NB4 (cell line): ENCODE results near the gene CNTNAP2.
"Not testable (repeated sequence)": the region's sequence is repeated elsewhere in the genome, so short reads cannot be mapped to it uniquely, and the experiment has no call there.

ENCODE experiments used
- DNase-seq: peaks from one replicate; pipeline ENCODE4 v3.0.0; 2010; ENCODE audit warnings: low read depth
- H3K4me3 ChIP-seq: one replicate; pipeline ENCODE4 v1.5.1; 2011; ENCODE audit warnings: mild to moderate bottlenecking, low read depth, low read length, moderate library complexity
- MYC ChIP-seq: IDR thresholded peaks from 2 replicates; pipeline ENCODE4 v1.6.1; 2011; ENCODE audit warnings: low read depth, low read length
- POLR2A ChIP-seq: IDR thresholded peaks from 2 replicates; pipeline ENCODE4 v1.6.1; 2011; ENCODE audit warnings: mild to moderate bottlenecking; ENCODE audit not compliant: insufficient read length; ENCODE audit errors: extremely low read depth
- TF ChIP-seq, protein P1 (sequence below): IDR thresholded peaks from one replicate; pipeline ENCODE4 v1.5.1; 2012; ENCODE audit warnings: low read depth, low read length
- TF ChIP-seq, protein P2 (sequence below): IDR thresholded peaks from 2 replicates; pipeline ENCODE4 v1.6.1; 2011; ENCODE audit warnings: low read depth, low read length

The CNTNAP2 gene

DNA sequence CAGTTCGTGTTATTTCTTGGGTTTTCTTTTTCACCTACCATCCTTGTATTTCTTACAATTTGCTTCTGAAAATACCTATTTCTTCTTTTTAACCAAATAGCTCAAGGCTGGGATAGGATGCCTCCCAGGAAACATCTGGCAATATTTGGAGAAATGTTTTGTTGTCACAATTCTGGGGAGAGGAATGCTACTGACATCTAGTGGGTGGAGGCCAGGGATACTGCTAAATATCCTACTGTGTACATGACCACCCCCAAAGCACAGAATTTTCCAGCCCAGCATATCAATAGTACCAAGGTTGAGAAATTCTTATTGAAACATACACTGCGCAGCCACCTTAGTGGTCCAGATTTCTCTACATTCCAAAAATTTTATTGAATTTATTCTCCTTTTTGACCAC, 55.5 kb downstream of the CNTNAP2 start:
- TF ChIP-seq POLR2A (no peak), MYC (no peak)
- TF ChIP-seq, protein P1, sequence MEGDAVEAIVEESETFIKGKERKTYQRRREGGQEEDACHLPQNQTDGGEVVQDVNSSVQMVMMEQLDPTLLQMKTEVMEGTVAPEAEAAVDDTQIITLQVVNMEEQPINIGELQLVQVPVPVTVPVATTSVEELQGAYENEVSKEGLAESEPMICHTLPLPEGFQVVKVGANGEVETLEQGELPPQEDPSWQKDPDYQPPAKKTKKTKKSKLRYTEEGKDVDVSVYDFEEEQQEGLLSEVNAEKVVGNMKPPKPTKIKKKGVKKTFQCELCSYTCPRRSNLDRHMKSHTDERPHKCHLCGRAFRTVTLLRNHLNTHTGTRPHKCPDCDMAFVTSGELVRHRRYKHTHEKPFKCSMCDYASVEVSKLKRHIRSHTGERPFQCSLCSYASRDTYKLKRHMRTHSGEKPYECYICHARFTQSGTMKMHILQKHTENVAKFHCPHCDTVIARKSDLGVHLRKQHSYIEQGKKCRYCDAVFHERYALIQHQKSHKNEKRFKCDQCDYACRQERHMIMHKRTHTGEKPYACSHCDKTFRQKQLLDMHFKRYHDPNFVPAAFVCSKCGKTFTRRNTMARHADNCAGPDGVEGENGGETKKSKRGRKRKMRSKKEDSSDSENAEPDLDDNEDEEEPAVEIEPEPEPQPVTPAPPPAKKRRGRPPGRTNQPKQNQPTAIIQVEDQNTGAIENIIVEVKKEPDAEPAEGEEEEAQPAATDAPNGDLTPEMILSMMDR = no peak
- TF ChIP-seq, protein P2, sequence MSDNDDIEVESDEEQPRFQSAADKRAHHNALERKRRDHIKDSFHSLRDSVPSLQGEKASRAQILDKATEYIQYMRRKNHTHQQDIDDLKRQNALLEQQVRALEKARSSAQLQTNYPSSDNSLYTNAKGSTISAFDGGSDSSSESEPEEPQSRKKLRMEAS = no peak
- DNase-seq = peak; percentile 4
- no peak overlapping the region for H3K4me3 ChIP-seq

GRCh38 chr7:146175716-146176115, 59.1 kb downstream of the CNTNAP2 start:
- peak; percentile 30 for DNase-seq
- TF ChIP-seq MYC = no peak
- TF ChIP-seq, protein P1 = peak; percentile 2
- no peak overlapping the region for H3K4me3 ChIP-seq

DNA sequence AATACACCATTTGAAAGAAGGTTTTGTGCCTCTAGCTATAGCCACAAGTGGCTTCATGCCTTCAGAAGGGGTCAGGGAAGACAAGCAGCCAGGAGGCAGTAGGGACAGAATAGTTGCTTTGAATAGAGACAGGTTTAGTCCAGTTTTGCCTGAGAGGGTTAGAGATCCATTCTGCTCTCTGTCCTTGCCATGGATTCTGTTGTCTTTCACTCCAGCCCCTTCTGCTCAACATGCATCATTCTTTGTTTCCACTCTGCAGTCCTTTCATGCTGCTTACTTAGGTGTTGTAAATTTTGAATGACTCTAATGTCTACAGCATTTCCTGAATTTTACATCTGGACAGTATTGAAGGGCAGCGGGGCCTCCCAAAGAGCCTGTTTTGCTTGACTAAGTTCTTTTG, 60.3 kb downstream of the CNTNAP2 start:
- no peak for DNase-seq
- H3K4me3 ChIP-seq = no peak overlapping the region
- TF ChIP-seq, protein P2 = no peak

- TF ChIP-seq MYC (no peak), POLR2A (no peak)
- TF ChIP-seq, protein P2 = no peak
- TF ChIP-seq, protein P1 = no peak
- no peak overlapping the region for H3K4me3 ChIP-seq
- no peak for DNase-seq
Measured at GRCh38 chr7:146177301-146177700, 60.7 kb downstream of the CNTNAP2 start.

GRCh38 chr7:146185844-146186243, 69.2 kb downstream of the CNTNAP2 start:
- TF ChIP-seq MYC (no peak), POLR2A (no peak)
- TF ChIP-seq, protein P2 = no peak
- TF ChIP-seq, protein P1 = no peak
- H3K4me3 ChIP-seq = no peak overlapping the region
- peak; percentile 34 for DNase-seq

GRCh38 chr7:146191428-146191827, 74.8 kb downstream of the CNTNAP2 start:
- not testable (repeated sequence) for DNase-seq, H3K4me3 ChIP-seq

GRCh38 chr7:146201945-146202344, 85.3 kb downstream of the CNTNAP2 start:
- no peak for DNase-seq
- no peak overlapping the region for H3K4me3 ChIP-seq
- TF ChIP-seq, protein P1 = no peak
- TF ChIP-seq, protein P2 = no peak
- TF ChIP-seq MYC = no peak
- TF ChIP-seq POLR2A = no peak
